ENCODE results near the gene IFRD2.

Gene IFRD2

GRCh38 chr3:50292159-50293078 lies at the start of gene IFRD2:
TSS of gene IFRD2 (minus strand) at chr3:50292429. CDS start at chr3:50292274, 155 bp downstream.
- H3K4me1 ChIP-seq (ENCODE audit: control insufficient read depth in 1 of 2, insufficient read depth in 1 of 2, low read depth in 1 of 2, low read length in 1 of 2): peaks cover 19 to 23% of the 10 kb centered on the region in 2 experiments

GRCh38 chr3:50341537-50341936 lies 49.3 kb upstream of the IFRD2 start:
- H3K4me1 ChIP-seq (ENCODE audit: control insufficient read depth in 1 of 2, insufficient read depth in 1 of 2, low read depth in 1 of 2, low read length in 1 of 2): peaks cover 77 to 85% of the 10 kb centered on the region in 2 experiments
- H3K36me3 ChIP-seq: no peaks in the 10 kb centered on the region
- H3K4me3 ChIP-seq (ENCODE audit: low read depth in 1 of 2, low read length in 1 of 2): peak overlapping the region; percentile 91 to 93
- no peak for TF ChIP-seq CTCF (IDR thresholded peaks at IDR 0.05)
- no peaks in the 10 kb centered on the region for H3K27me3 ChIP-seq
- peak overlapping the region; percentile 100 for H3K27ac ChIP-seq
- H3K9me3 ChIP-seq: no peaks in the 10 kb centered on the region

More at GRCh38 chr3:50292159-50293078, at the start of gene IFRD2:
- Histone ChIP-seq H3K27me3 (no peaks in the 10 kb centered on the region), H3K4me3 (ENCODE audit: low read depth in 1 of 2, low read length in 1 of 2) (peak within 1 kb of the TSS; percentile 59 to 82), H3K9me3 (no peaks in the 10 kb centered on the region), H3K36me3 (peaks cover 12% of the 10 kb centered on the region), H3K27ac (peak within 1 kb of the TSS; percentile 69)
- TF ChIP-seq CTCF (IDR thresholded peaks at IDR 0.05): peak; percentile 32

GRCh38 chr3:50340448-50341329 lies 48.5 kb upstream of the IFRD2 start, which contains the start of gene RASSF1:
TSS of gene RASSF1 (minus strand) at chr3:50340836. CDS start at chr3:50340805, 31 bp downstream.
- no peak for TF ChIP-seq CTCF (IDR thresholded peaks at IDR 0.05)
- Histone ChIP-seq H3K36me3 (no peaks in the 10 kb centered on the region), H3K27ac (peak within 1 kb of the TSS; percentile 100), H3K4me3 (ENCODE audit: low read depth in 1 of 2, low read length in 1 of 2) (peak within 1 kb of the TSS; percentile 91 to 93), H3K9me3 (no peaks in the 10 kb centered on the region), H3K27me3 (no peaks in the 10 kb centered on the region), H3K4me1 (ENCODE audit: control insufficient read depth in 1 of 2, insufficient read depth in 1 of 2, low read depth in 1 of 2, low read length in 1 of 2) (peaks cover 82 to 83% of the 10 kb centered on the region in 2 experiments)

- peaks cover 77% of the 10 kb centered on the region in 2 experiments for H3K4me1 ChIP-seq (ENCODE audit: control insufficient read depth in 1 of 2, insufficient read depth in 1 of 2, low read depth in 1 of 2, low read length in 1 of 2)
- no peaks in the 10 kb centered on the region for H3K36me3 ChIP-seq
- peak overlapping the region; percentile 100 for H3K27ac ChIP-seq
- no peaks in the 10 kb centered on the region for H3K27me3 ChIP-seq
- H3K4me3 ChIP-seq (ENCODE audit: low read depth in 1 of 2, low read length in 1 of 2): peak overlapping the region; percentile 91 to 93
- no peaks in the 10 kb centered on the region for H3K9me3 ChIP-seq
- no peak for TF ChIP-seq CTCF (IDR thresholded peaks at IDR 0.05)
Measured at GRCh38 chr3:50340147-50340447, 47.9 kb upstream of the IFRD2 start.

- Histone ChIP-seq H3K27ac (peak overlapping the region; percentile 100), H3K36me3 (no peaks in the 10 kb centered on the region), H3K27me3 (no peaks in the 10 kb centered on the region), H3K4me3 (ENCODE audit: low read depth in 1 of 2, low read length in 1 of 2) (peak overlapping the region; percentile 91 to 93), H3K4me1 (ENCODE audit: control insufficient read depth in 1 of 2, insufficient read depth in 1 of 2, low read depth in 1 of 2, low read length in 1 of 2) (peaks cover 72% of the 10 kb centered on the region in 2 experiments), H3K9me3 (no peaks in the 10 kb centered on the region)
- TF ChIP-seq CTCF (IDR thresholded peaks at IDR 0.05): no peak
Measured at GRCh38 chr3:50339485-50340146, 47.4 kb upstream of the IFRD2 start.
